HepG2 (cell line): Measurements from ENCODE around the gene PREX1. TPM values are rescaled to one million over a fixed set of nuclear protein-coding genes. Genes with fewer than 3 reads are reported as not detected.

Experiments
- FOXJ3 ChIP-seq: sonication (generic); formaldehyde crosslinking; IDR thresholded peaks from 2 replicates; pipeline ENCODE4 v1.4.0; 2020; ENCODE audit warnings: missing genetic modification reagents, mild to moderate bottlenecking, borderline replicate concordance
- KAT2B ChIP-seq: fragments of 150-350 bp; IDR thresholded peaks from 2 replicates; pipeline ENCODE4 v1.6.1; 2014; ENCODE audit warnings: low read depth, low read length, borderline replicate concordance
- MAFK ChIP-seq, 2 experiments: IDR thresholded peaks in 1 of 2; conservative IDR thresholded peaks in 1 of 2; 2 replicates each; pipeline ENCODE4 v1.6.1; 2011; ENCODE audit warnings: improper control_type of control experiment in 2 of 2, low read length in 2 of 2
- RBM22 ChIP-seq: fragments of 200-400 bp; formaldehyde crosslinking; optimal IDR thresholded peaks from 2 replicates; pipeline ENCODE3; 2017; ENCODE audit warnings: mild to moderate bottlenecking, low read length, moderate library complexity
- SIN3A ChIP-seq: IDR thresholded peaks from 2 replicates; pipeline ENCODE4 v1.6.1; 2011; ENCODE audit warnings: low read depth, mild to moderate bottlenecking, control low read depth, low read length, borderline replicate concordance
- SRY ChIP-seq: sonication (generic); formaldehyde crosslinking; IDR thresholded peaks from 2 replicates; pipeline ENCODE4 v1.8.0; 2022; ENCODE audit warnings: mild to moderate bottlenecking, missing genetic modification reagents
- TBX3 ChIP-seq: fragments of 450-650 bp; IDR thresholded peaks from 2 replicates; pipeline ENCODE4 v1.6.1; 2017; ENCODE audit warnings: antibody characterized with exemption, mild to moderate bottlenecking, inconsistent platforms, borderline replicate concordance
- ZFAT ChIP-seq: sonication (generic); formaldehyde crosslinking; conservative IDR thresholded peaks from 2 replicates; pipeline ENCODE4 v1.8.1; 2023; ENCODE audit warnings: missing genetic modification reagents, inconsistent platforms
- ZFY ChIP-seq: sonication (generic); formaldehyde crosslinking; IDR thresholded peaks from 2 replicates; pipeline ENCODE4 v1.4.0; 2020; ENCODE audit warnings: missing genetic modification reagents
- ZNF207 ChIP-seq: fragments of 450-650 bp; IDR thresholded peaks from 2 replicates; pipeline ENCODE4 v1.6.1; 2016; ENCODE audit warnings: antibody characterized with exemption, borderline replicate concordance
- ZNF234 ChIP-seq: sonication (generic); formaldehyde crosslinking; conservative IDR thresholded peaks from 2 replicates; pipeline ENCODE4 v1.5.1; 2020; ENCODE audit warnings: mild to moderate bottlenecking, missing genetic modification reagents
- ZNF441 ChIP-seq: sonication (generic); formaldehyde crosslinking; IDR thresholded peaks from 2 replicates; pipeline ENCODE4 v1.7.0; 2021; ENCODE audit warnings: missing genetic modification reagents, borderline replicate concordance
- ZNF572 ChIP-seq: sonication (generic); formaldehyde crosslinking; IDR thresholded peaks from 2 replicates; pipeline ENCODE4 v1.5.1; 2020; ENCODE audit warnings: mild to moderate bottlenecking, missing genetic modification reagents
- ZNF598 ChIP-seq: sonication (generic); formaldehyde crosslinking; IDR thresholded peaks from 2 replicates; pipeline ENCODE4 v1.5.1; 2020; ENCODE audit warnings: mild to moderate bottlenecking, missing genetic modification reagents, borderline replicate concordance
- ZNF879 ChIP-seq: sonication (generic); formaldehyde crosslinking; IDR thresholded peaks from 2 replicates; pipeline ENCODE4 v1.8.1; 2023; ENCODE audit warnings: missing genetic modification reagents
- ZSCAN30 ChIP-seq: sonication (generic); formaldehyde crosslinking; IDR thresholded peaks from 2 replicates; pipeline ENCODE4 v1.5.0; 2020; ENCODE audit warnings: mild to moderate bottlenecking, missing genetic modification reagents
- polyA plus RNA-seq, 8 experiments: library from polyadenylated mRNA; depleted of rRNA in 3 of 8; stranded (reverse) in 7 of 8; unstranded in 1 of 8; fragments of >200 nt; fragmentation: Illumina TruSeq in 4 of 8; extraction: Trizol in 4 of 8; gene quantifications; 2 replicates each; pipeline versions ENCODE4 v1.2.1 to v1.2.3, GENCODE V29; 2011 to 2016; ENCODE audit warnings: low read depth in 4 of 8, missing spikeins in 1 of 8, mixed read lengths in 1 of 8; ENCODE audit not compliant: insufficient read depth in 1 of 8
- total RNA-seq, 5 experiments: library from RNA; depleted of rRNA; stranded (reverse); fragments of >200 nt; fragmentation: Illumina TruSeq; extraction: Trizol; gene quantifications; 2 replicates each; pipeline ENCODE4 v1.2.3, GENCODE V29; 2016; ENCODE audit warnings: low read depth in 1 of 5
- TF ChIP-seq, protein P1 (sequence below): conservative IDR thresholded peaks from 2 replicates; pipeline ENCODE4 v1.6.1; 2018; ENCODE audit warnings: missing genetic modification reagents
- TF ChIP-seq, protein P2 (sequence below): sonication (generic); formaldehyde crosslinking; IDR thresholded peaks from 2 replicates; pipeline ENCODE4 v1.4.0; 2020; ENCODE audit warnings: mild to moderate bottlenecking, missing genetic modification reagents
- TF ChIP-seq, protein P3 (sequence below), 2 experiments: IDR thresholded peaks; 2 replicates each; pipeline ENCODE4 v1.6.1; 2011 to 2012; ENCODE audit warnings: low read length in 2 of 2, borderline replicate concordance in 1 of 2, low read depth in 1 of 2, mild to moderate bottlenecking in 1 of 2, moderate library complexity in 1 of 2
- TF ChIP-seq, protein P4 (sequence below): sonication (generic); formaldehyde crosslinking; IDR thresholded peaks from 2 replicates; pipeline ENCODE4 v1.4.0; 2020; ENCODE audit warnings: missing genetic modification reagents
- TF ChIP-seq, protein P5 (sequence below): IDR thresholded peaks from 2 replicates; pipeline ENCODE4 v1.6.1; 2018; ENCODE audit warnings: missing genetic modification reagents, mild to moderate bottlenecking, missing compliant biosample characterization

The PREX1 gene
- total and polyA plus RNA-seq, 2 of the 13 experiments (the other 11 are each of a cell fraction or from before 2014, with no cell fraction given): 0.02 to 0.04 TPM

DNA sequence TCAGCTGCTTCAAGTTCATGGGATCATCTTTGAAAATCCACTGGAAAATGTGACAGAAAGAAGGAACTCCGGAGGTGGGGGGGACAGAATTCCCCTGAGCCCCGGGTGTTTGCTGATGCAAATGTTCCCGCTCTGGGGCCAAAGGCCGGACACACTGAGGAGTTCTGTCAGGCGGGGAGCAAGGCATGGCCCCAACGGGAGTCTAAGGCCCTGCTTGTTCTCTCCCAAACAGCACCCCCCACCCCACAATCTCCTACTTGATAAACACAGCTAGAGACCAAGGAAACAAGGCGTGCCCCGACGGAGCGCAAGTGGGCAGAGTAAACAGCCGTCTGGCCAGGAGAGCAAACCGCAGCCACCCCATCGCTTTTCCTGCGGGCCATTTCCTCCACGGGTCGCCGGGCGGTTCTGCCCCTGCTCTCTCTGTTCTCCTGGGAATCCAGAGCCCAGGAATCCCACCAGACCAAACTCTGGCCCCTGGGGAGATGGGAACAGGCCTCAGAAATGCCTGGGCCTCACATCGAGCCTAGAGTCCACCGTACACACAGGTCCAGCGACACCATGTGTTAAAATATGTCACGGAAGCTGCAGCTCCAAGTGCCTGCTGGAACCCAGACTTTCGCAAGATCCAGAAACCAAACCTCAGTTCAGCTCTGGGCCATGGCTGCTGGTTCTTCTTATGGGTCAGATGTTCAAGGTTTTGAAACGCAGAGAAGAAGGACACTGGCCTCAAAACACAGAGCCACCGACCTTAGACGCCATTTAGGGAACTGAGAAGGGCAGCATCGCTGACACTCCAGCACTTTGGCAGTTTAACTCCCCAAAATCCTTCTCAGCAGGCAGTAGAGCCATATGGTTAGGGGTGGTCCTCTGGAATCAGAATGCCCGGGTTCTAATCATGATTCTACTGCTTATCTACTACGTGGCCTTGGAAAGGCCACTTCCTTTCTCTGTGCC, 104.2 kb downstream of the PREX1 start (continued):
- TF ChIP-seq, protein P1, sequence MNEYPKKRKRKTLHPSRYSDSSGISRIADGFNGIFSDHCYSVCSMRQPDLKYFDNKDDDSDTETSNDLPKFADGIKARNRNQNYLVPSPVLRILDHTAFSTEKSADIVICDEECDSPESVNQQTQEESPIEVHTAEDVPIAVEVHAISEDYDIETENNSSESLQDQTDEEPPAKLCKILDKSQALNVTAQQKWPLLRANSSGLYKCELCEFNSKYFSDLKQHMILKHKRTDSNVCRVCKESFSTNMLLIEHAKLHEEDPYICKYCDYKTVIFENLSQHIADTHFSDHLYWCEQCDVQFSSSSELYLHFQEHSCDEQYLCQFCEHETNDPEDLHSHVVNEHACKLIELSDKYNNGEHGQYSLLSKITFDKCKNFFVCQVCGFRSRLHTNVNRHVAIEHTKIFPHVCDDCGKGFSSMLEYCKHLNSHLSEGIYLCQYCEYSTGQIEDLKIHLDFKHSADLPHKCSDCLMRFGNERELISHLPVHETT (CRISPR knock-in tag): no peak
- TF ChIP-seq SRY (CRISPR knock-in tag) (peak; percentile 56; the same call in 1 of the 2 replicates), ZNF879 (CRISPR knock-in tag) (no peak), MAFK (conservative IDR thresholded peaks at IDR 0.05 in 1 of 2, IDR thresholded peaks at IDR 0.05 in 1 of 2; ENCODE audit: low read length in 2 of 2) (no peak), TBX3 (no peak), KAT2B (no peak), ZNF598 (CRISPR knock-in tag) (peak; percentile 19; the same call in 1 of the 2 replicates), ZFY (CRISPR knock-in tag) (peak; percentile 88), ZNF207 (no peak), RBM22 (no peak), SIN3A (peak; percentile 46; the same call in 1 of the 2 replicates), ZNF572 (CRISPR knock-in tag) (peak; percentile 61; the same call in 1 of the 2 replicates), ZNF441 (CRISPR knock-in tag) (peak; percentile 61; the same call in 1 of the 2 replicates), ZFAT (CRISPR knock-in tag) (no peak), ZNF234 (CRISPR knock-in tag) (no peak; the same call in 1 of the 2 replicates), FOXJ3 (CRISPR knock-in tag) (no peak), ZSCAN30 (CRISPR knock-in tag) (0 out of 2 replicates have a peak, but pooled peaks have one; percentile 24)
- TF ChIP-seq, protein P2, sequence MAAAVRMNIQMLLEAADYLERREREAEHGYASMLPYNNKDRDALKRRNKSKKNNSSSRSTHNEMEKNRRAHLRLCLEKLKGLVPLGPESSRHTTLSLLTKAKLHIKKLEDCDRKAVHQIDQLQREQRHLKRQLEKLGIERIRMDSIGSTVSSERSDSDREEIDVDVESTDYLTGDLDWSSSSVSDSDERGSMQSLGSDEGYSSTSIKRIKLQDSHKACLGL (CRISPR knock-in tag): peak; percentile 67
- TF ChIP-seq, protein P3, sequence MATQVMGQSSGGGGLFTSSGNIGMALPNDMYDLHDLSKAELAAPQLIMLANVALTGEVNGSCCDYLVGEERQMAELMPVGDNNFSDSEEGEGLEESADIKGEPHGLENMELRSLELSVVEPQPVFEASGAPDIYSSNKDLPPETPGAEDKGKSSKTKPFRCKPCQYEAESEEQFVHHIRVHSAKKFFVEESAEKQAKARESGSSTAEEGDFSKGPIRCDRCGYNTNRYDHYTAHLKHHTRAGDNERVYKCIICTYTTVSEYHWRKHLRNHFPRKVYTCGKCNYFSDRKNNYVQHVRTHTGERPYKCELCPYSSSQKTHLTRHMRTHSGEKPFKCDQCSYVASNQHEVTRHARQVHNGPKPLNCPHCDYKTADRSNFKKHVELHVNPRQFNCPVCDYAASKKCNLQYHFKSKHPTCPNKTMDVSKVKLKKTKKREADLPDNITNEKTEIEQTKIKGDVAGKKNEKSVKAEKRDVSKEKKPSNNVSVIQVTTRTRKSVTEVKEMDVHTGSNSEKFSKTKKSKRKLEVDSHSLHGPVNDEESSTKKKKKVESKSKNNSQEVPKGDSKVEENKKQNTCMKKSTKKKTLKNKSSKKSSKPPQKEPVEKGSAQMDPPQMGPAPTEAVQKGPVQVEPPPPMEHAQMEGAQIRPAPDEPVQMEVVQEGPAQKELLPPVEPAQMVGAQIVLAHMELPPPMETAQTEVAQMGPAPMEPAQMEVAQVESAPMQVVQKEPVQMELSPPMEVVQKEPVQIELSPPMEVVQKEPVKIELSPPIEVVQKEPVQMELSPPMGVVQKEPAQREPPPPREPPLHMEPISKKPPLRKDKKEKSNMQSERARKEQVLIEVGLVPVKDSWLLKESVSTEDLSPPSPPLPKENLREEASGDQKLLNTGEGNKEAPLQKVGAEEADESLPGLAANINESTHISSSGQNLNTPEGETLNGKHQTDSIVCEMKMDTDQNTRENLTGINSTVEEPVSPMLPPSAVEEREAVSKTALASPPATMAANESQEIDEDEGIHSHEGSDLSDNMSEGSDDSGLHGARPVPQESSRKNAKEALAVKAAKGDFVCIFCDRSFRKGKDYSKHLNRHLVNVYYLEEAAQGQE (IDR thresholded peaks at IDR 0.05; ENCODE audit: borderline replicate concordance in 1 of 2, low read depth in 1 of 2, low read length in 2 of 2): no peak
- TF ChIP-seq, protein P4, sequence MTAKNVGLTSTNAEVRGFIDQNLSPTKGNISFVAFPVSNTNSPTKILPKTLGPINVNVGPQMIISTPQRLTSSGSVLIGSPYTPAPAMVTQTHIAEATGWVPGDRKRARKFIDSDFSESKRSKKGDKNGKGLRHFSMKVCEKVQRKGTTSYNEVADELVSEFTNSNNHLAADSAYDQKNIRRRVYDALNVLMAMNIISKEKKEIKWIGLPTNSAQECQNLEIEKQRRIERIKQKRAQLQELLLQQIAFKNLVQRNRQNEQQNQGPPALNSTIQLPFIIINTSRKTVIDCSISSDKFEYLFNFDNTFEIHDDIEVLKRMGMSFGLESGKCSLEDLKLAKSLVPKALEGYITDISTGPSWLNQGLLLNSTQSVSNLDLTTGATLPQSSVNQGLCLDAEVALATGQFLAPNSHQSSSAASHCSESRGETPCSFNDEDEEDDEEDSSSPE: no peak; the same call in 1 of the 2 replicates
- TF ChIP-seq, protein P5, sequence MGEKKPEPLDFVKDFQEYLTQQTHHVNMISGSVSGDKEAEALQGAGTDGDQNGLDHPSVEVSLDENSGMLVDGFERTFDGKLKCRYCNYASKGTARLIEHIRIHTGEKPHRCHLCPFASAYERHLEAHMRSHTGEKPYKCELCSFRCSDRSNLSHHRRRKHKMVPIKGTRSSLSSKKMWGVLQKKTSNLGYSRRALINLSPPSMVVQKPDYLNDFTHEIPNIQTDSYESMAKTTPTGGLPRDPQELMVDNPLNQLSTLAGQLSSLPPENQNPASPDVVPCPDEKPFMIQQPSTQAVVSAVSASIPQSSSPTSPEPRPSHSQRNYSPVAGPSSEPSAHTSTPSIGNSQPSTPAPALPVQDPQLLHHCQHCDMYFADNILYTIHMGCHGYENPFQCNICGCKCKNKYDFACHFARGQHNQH: no peak
